Mucosa of descending colon (tissue), 3 donors: ENCODE measurements around the gene HYAL4. TPM values are rescaled to one million over a fixed set of nuclear protein-coding genes. Genes with fewer than 3 reads are reported as not detected.

Source experiments
- ATAC-seq: fragments of 200-7000 bp; cut with Tn5 transposase; one replicate; pipeline ENCODE4 v1.9.1; 2020; ENCODE audit warnings: mild to moderate bottlenecking, moderate library complexity
- DNase-seq, 3 donors: peaks; one replicate each; pipeline ENCODE4 v3.0.0-alpha.2; 2020
- H3K36me3 ChIP-seq: fragments of 200-600 bp; one replicate; pipeline ENCODE4 v1.8.0; 2021; ENCODE audit warnings: low read depth, mild to moderate bottlenecking
- H3K4me1 ChIP-seq: fragments of 200-600 bp; one replicate; pipeline ENCODE4 v1.8.0; 2021; ENCODE audit warnings: low read depth, mild to moderate bottlenecking
- H3K4me3 ChIP-seq: fragments of 200-600 bp; one replicate; pipeline ENCODE4 v1.8.0; 2021; ENCODE audit warnings: mild to moderate bottlenecking
- H3K9me3 ChIP-seq: fragments of 200-600 bp; one replicate; pipeline ENCODE4 v1.8.0; 2021; ENCODE audit warnings: mild to moderate bottlenecking
- intact Hi-C, 2 donors: fragments of 100-400 bp; cut with DNase I in 1 of 2; cut with micrococcal nuclease in 1 of 2; formaldehyde crosslinking; loops; one replicate each; pipeline versions ENCODE4 v1.11.0 to v1.11.1; 2022; cut with DNase I, micrococcal nuclease
- total RNA-seq, 3 donors: library from RNA; stranded (reverse); fragmentation: NEBNext Ultra II Directional in 2 of 3; extraction: Animal tissue kit (Norgen Biotek cat#: 25700) in 2 of 3; gene quantifications; one replicate each; pipeline versions ENCODE4 v1.2.1 to v1.2.4, GENCODE V29; 2021 to 2023
- TF ChIP-seq, protein P1 (sequence below): fragments of 200-600 bp; IDR thresholded peaks from one replicate; pipeline ENCODE4 v1.8.0; 2022; ENCODE audit warnings: antibody characterized with exemption, mild to moderate bottlenecking
- donor health status: DM: no; HTN: no; CAD: no; lungs with moderate emphysema.
- donor health status: DM: no; HTN: no; CAD: no.
- donor health status: DM: no; HTN: yes; CAD: no.

Gene HYAL4
- total RNA-seq, 3 donors from 2014 or later = not detected

DNA sequence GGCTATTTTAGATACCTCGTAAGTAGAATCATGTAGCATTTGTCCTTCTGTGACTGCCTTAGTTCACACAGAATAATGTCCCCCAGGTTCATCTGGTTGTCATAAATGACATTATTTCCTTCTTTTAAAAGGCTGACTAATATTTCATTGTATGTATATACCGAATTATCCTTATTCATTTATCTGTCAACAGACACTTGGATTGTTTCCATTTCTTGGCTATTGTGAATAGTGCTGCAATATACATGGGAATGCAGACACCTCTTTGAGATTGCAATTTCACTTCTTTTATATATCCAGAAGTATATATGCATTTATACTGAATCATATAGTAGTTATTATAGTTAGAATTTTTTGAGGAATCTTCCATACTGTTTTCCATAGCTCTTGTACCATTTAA is 24.1 kb upstream of the HYAL4 start:
- TF ChIP-seq, protein P1, sequence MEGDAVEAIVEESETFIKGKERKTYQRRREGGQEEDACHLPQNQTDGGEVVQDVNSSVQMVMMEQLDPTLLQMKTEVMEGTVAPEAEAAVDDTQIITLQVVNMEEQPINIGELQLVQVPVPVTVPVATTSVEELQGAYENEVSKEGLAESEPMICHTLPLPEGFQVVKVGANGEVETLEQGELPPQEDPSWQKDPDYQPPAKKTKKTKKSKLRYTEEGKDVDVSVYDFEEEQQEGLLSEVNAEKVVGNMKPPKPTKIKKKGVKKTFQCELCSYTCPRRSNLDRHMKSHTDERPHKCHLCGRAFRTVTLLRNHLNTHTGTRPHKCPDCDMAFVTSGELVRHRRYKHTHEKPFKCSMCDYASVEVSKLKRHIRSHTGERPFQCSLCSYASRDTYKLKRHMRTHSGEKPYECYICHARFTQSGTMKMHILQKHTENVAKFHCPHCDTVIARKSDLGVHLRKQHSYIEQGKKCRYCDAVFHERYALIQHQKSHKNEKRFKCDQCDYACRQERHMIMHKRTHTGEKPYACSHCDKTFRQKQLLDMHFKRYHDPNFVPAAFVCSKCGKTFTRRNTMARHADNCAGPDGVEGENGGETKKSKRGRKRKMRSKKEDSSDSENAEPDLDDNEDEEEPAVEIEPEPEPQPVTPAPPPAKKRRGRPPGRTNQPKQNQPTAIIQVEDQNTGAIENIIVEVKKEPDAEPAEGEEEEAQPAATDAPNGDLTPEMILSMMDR = no peak
- no peak overlapping the region for H3K4me3 ChIP-seq
- H3K9me3 ChIP-seq = no peaks in the 10 kb centered on the region
- no peak for DNase-seq
- H3K4me1 ChIP-seq = no peaks in the 10 kb centered on the region
- H3K36me3 ChIP-seq = no peaks in the 10 kb centered on the region
- intact Hi-C loops = no loop called here
- no peak for ATAC-seq

DNA sequence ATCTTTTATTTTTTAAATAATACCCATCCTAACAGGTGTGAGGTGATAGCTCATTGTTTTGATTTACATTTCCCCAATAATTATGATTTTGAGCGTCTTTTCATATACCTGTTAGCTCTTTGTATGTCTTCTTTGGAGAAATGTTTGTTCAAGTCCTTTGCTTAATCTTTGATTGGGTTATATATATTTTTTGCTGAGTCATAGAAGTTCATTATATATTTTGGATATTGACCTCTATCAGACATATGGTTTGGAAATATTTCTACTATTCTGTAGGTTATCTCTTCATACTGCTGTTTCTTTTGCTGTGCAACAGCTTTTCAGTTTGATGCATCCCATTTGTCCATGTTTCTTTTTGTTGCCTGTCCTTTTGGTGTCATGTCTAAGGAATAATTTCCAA is 23.6 kb upstream of the HYAL4 start:
- Histone ChIP-seq H3K4me1 (no peaks in the 10 kb centered on the region), H3K9me3 (no peaks in the 10 kb centered on the region), H3K36me3 (no peaks in the 10 kb centered on the region), H3K4me3 (no peak overlapping the region)
- TF ChIP-seq, protein P1 = no peak
- no peak for DNase-seq
- intact Hi-C loops = no loop called here
- no peak for ATAC-seq

DNA sequence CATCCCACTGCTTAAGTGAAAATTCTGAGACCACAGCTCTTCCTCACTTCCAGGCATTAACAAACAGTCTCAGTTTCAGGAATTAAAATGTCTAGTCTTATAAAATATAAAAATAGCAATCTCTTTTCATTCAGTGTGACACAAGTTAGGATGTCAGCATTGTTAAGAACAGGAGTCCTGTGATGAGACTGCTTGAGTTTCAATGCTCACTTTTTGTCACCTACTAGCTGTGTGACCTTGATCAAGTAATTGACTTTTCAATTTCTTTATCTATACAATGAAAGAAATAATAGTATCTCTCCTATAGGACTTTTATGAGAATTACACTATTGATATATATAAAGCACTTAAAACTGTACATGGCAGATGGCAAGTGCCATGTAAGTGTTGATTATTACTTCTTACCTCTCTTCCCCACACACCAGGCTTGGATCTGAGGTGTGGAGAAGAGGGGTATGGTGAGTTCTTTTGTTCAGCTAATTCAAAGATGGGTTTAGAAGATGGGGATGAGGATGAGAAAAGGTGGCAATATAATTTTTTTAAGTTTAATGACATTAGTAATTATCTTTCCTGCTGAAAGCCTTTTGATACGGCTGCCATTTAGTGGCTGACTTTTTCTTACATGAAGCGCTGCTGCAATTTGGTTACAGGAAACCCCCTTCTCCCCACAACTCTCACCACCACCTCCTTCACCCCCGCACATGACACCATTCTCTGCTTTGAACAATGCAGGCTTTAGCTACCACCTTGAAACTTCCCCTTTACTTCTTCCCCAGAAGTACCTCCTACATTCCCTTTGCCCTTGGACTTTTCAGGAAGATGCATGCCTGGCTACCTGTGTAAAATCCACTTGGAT is 20.8 kb upstream of the HYAL4 start:
- TF ChIP-seq, protein P1 = no peak
- Histone ChIP-seq H3K36me3 (no peaks in the 10 kb centered on the region), H3K9me3 (no peaks in the 10 kb centered on the region), H3K4me1 (no peaks in the 10 kb centered on the region), H3K4me3 (no peak overlapping the region)
- intact Hi-C loops = no loop called here
- ATAC-seq (no peak), DNase-seq (no peak)

DNA sequence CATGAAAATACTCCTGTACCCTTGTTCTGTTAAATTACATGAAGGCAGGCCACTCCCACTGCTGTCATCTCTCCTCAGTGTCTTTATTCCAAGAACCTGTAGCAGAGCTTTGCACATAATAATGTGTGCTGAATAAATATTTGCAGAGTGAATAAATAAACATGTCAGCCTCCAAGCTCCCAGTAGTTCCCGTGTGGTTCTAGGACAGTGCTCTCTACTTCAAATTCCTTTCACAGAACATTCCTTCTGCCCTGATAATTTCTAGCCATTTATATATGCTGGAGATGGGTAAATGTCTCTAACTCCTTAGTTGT is 20.3 kb upstream of the HYAL4 start:
- DNase-seq = peak in 1 of 3 donors; percentile 58
- peak; percentile 88 for ATAC-seq
- H3K4me1 ChIP-seq = no peaks in the 10 kb centered on the region
- no peaks in the 10 kb centered on the region for H3K9me3 ChIP-seq
- no peaks in the 10 kb centered on the region for H3K36me3 ChIP-seq
- TF ChIP-seq, protein P1 = no peak
- H3K4me3 ChIP-seq = no peak overlapping the region
- intact Hi-C loops = no loop called here

DNA sequence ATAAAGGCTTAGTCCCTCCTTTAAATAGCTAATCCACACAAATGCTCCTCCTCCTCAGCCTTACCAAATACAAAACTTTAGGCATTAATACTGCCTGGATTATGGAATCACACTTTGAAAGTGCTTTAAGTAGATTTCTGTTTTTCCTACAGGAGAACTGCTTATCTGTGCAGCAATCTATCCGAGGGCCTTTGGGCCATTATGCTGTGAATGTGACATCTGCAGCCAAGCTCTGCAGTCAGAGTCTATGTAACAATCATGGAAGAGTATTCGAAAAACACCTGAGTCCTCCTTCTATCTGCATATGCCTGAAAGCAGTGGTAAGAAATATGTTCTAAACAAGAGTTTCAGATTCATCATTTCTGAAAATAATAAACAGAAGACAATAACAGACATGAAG is 16.2 kb upstream of the HYAL4 start:
- Histone ChIP-seq H3K36me3 (no peaks in the 10 kb centered on the region), H3K4me1 (no peaks in the 10 kb centered on the region), H3K4me3 (no peak overlapping the region), H3K9me3 (no peaks in the 10 kb centered on the region)
- intact Hi-C loops = no loop called here
- TF ChIP-seq, protein P1 = no peak
- no peak for ATAC-seq
- DNase-seq = no peak
